Measurements from ENCODE around the gene ZBTB49.

The ZBTB49 gene

GRCh38 chr4:4364486-4365208 is 74.6 kb downstream of the ZBTB49 start:
- POLR2A ChIA-PET: no interaction called here
- DNase-seq (ENCODE audit: extremely low spot score): no peak
- CTCF ChIA-PET: interaction anchor here (1.1 kb wide), 1 partner anchor 31 kb away, joined by 4 read pairs; no protein-coding TSS in a partner anchor
- no peak for TF ChIP-seq CTCF (IDR thresholded peaks at IDR 0.05; ENCODE audit: control extremely low read depth, extremely low read depth, low read depth, missing control alignments)

DNA sequence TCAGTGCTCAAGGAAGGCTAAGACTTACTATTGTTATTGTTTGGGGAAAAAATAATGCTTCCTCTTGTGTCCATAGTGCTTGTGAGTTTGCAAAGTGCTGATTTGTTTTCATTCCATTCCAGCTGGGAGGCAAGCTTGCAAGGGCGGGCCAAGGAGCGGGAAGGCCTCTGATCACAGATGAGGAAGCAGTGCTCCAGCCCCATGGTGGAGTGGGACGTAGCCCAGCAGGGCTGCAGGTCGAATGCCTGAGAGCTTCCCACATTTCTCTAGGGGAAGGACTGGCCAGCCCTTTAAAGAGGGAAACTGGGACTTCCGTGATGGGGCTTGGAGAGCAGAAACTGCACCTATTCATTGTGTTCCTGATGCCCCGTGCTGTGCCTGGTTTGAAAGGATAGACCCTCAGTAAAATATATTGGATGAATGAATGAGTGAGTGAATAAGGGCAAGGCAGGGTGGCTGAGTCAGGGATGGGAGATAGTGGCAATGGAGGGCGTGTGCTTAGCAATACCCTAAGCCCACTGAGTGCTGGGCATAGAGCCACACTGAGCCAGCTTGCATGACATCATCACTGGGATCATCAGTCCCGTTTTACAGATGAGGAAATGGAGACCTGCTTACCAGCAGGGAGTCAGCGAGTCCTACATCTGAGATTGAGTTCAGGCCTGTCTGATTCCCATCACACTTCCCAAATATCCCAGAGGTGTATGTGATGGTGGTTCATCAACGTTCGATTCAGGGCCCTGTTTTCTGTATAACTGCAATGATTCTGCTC is 78.9 kb downstream of the ZBTB49 start:
- no peak for DNase-seq (ENCODE audit: extremely low spot score)
- TF ChIP-seq CTCF (IDR thresholded peaks at IDR 0.05; ENCODE audit: control extremely low read depth, extremely low read depth, low read depth, missing control alignments): no peak
- POLR2A ChIA-PET: no interaction called here
- CTCF ChIA-PET: interaction anchor here (0.8 kb wide), 1 partner anchor 16 kb away, joined by 3 read pairs; no protein-coding TSS in a partner anchor

All from GM10248 (cell line).